Right ventricle myocardium inferior (tissue), 1 donor: Measurements from ENCODE around the gene DEPDC1. TPM values are rescaled to one million over a fixed set of nuclear protein-coding genes. Genes with fewer than 3 reads are reported as not detected.
"Not testable (repeated sequence)": the region's sequence is repeated elsewhere in the genome, so short reads cannot be mapped to it uniquely, and the experiment has no call there.

Experiments used
- ATAC-seq: fragments of 200-7000 bp; cut with Tn5 transposase; one replicate; pipeline ENCODE4 v1.9.1; 2020; ENCODE audit warnings: mild to moderate bottlenecking, moderate library complexity
- DNase-seq: peaks from one replicate; pipeline ENCODE4 v3.0.0; 2021; ENCODE audit errors: missing footprints
- intact Hi-C: fragments of 100-400 bp; cut with DNase I; formaldehyde crosslinking; loops from one replicate; pipeline ENCODE4 v1.11.0; 2022
- total RNA-seq: library from RNA; stranded (reverse); fragmentation: NEBNext Ultra II Directional; extraction: Animal tissue kit (Norgen Biotek cat#: 25700); gene quantifications from one replicate; pipeline ENCODE4 v1.2.1, GENCODE V29; 2021
- donor health status: DM: no; HTN: yes; CAD: no; lungs with severe emphysema.

Gene DEPDC1
- total RNA-seq, 1 donor from 2014 or later = 0.43 TPM

DNA sequence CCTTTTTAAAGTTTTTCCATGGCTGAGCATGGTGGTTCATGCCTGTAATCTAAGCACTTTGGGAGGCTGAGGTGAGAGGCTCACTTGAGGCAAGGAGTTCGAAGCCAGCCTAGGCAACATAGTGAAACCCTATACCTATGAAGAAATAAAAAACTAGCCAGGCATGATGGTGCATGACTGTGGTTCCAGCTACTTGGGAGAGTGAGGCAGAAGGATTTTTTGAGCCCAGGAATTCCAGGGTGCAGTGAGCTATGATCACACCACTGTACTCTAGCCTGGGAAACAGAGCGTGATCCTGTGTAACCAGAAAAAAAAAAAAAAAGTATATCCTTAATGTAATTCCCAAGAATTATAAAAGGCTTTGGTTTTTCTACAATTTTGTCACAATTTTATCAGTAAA is 17.4 kb downstream of the DEPDC1 start:
- DNase-seq (no peak), ATAC-seq (no peak)
- intact Hi-C loops = no loop called here

DNA sequence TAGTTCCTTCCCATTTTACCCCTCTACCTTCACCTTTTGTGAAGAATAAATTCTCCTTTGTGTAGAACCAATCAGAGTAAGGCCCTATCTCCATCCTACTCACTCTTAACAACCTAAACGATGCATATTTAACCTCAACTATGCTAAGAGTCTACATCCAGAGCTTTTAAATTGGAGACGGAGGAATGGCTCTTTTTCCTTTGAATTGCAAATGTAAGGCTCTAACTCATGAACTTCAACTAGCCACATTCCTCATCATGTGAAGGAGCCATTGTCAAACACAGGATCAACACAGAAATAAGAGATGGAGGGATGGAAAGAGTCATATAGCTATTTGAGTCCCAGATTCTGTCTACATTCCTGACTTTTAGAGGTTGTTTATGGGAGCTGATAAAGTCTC is 18.2 kb downstream of the DEPDC1 start:
- DNase-seq (no peak), ATAC-seq (no peak)
- intact Hi-C loops = no loop called here

DNA sequence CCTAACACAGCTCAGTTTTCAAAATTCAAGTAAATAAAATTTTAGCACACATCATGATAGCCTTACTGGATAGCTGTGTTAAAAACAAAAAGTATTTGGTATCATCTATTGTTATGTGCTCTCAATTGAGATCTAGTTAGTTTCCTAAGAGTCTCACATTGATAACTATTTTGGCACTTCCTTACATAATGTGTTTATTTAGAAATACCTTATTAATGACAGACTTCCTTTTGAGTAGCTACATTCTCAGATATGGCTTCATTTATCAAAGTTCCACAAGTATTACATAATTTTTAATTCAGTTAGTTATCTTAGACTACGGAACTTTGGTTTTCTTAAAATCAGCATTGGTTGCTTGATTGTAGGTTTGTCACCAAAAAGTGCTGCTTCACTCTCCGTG is 20.3 kb downstream of the DEPDC1 start:
- ATAC-seq, DNase-seq, intact Hi-C loops: not testable (repeated sequence)

DNA sequence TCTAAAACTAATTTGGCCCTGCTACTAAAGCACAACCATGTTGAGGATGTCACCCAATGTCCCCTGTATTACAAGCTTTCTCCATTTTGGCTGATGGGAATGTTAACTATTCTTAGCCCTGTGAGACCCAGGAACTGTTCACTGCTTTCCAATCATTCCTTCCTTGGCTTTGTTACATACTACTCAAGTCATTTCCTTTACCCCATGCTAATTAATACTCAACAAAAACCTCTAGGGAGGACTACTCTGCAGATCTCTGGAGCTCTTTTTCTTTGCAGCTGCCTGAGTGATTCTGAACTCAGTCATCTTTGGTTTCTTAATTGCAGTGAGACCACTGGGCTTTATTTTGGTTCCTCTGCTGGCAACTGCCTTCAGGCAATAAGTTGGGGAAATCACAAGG is 23.8 kb downstream of the DEPDC1 start:
- intact Hi-C loops = no loop called here
- no peak for ATAC-seq
- no peak for DNase-seq

DNA sequence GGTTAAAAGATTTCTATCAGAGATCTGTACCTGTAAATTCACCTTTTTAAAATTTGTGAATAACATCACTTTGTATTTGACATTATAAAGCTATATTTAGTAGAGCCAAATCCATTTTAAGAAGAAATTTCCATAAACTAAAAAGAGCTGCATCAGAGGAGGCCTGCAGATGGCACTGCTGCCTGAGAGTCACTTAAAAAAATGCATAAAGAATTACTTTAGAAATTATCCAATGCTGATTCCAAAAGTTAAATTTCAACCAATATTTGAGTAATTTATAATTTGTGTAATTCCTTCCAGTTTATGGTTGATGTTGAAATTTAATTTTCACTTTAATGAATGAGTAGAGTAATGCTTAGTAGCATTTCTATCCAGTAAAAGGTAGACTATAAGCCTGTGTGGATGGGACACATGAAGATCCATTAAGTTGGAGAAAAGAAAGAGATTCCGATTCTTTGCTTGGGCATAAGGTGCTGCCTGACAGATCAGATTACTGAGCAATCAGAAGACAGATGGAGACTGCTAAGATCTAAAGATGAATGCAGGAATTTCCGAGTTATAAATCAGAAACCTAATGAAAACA is 26.4 kb downstream of the DEPDC1 start:
- DNase-seq (no peak), ATAC-seq (no peak)
- intact Hi-C loops = no loop called here

DNA sequence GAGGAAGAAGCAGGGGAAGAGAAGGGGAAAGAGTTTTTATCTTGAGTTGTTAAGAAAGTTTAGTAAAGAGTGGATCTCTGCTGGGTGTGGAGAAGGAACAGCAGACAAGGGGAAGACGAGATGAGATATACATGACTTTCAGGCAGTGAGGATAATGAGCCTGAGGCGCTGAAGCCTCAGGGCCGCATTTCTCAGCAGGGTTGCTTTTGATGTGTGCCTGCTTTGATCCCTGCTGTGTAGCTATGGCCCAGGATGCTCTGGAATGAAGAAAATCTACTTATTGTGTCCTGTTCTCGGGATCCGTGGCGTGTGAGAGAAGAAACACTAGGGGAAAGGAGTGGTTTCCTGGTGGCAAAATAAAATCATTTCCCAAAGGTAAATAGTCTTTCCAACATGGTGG is 32.0 kb downstream of the DEPDC1 start:
- intact Hi-C loops = no loop called here
- no peak for ATAC-seq
- DNase-seq = no peak

DNA sequence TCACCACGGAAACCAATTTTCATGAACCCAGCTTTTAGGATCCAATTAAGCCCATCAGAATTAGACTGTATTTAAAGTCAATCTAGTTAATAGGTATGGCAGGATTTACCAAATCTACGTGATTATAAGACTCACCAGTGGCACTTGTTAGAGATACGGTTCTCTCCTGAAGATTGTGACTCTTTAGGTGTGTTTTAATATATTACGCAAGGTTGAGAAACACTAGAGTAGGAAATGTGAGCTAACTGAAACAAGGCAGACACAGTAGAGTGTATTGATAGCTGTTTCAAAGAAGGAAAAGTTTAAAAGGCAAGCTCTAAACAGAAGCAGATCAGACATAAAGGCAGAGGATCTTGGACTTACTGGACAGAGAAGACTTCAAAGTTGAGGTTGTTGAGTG is 35.9 kb downstream of the DEPDC1 start:
- DNase-seq = no peak
- no peak for ATAC-seq
- intact Hi-C loops = no loop called here

DNA sequence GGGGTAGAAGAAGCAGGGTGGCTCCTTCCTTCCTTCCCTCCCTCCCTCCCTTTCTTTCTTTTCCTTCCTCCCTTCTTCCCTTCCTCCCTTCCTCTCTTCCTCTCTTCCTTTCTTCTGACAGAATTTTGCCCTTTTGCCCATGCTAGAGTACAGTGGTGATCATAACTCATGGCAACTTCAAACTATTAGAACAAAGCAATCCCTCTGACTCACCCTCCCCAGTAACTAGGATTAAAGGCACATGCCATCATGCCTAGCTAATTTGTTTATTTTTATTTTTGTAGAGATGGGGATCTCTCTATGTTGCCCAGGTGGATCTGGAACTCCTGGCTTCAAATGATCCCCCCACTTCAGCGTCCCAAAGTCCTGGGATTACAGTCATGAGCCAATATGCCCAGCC is 37.1 kb downstream of the DEPDC1 start:
- intact Hi-C loops = no loop called here
- no peak for DNase-seq
- ATAC-seq = no peak

DNA sequence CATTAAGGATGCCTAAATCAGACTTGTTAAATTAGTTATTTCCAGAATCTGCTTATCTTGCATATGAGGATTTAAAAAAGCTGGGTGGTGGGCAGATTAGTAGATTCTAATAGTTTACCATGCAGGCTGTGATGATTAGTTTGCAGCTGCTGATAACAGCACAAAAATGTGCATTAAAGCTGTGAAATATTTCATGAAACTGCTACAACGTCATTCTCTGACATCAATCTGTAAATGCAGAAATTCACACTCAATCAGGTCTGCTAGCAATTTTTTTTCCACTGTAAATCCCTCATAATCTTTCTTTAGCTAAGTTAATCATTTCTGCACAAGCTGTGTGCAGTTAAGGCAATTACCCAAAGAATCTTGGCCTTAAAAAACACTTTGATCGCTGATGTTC is 37.8 kb downstream of the DEPDC1 start:
- DNase-seq (no peak), ATAC-seq (no peak)
- intact Hi-C loops = no loop called here

DNA sequence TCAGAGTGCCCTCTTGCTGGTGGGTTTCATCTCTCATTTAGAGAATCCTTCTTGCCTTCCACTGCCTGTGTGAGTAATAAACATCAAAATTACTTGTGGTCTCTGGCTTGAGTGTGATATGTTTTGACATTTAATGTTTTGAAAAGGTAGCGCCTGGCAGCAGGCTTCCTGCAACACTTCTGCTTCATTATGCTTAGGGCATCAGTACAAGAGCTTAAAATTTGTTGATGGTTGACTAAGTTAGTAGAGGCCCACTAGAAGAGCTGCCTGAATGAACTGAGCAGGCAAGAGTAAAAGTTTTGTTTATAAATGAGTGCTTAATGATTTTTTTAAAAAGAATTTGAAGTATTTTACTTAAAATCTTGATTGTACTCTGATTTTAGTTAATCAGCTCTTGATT is 40.7 kb downstream of the DEPDC1 start:
- DNase-seq (no peak), ATAC-seq (no peak)
- intact Hi-C loops = no loop called here

DNA sequence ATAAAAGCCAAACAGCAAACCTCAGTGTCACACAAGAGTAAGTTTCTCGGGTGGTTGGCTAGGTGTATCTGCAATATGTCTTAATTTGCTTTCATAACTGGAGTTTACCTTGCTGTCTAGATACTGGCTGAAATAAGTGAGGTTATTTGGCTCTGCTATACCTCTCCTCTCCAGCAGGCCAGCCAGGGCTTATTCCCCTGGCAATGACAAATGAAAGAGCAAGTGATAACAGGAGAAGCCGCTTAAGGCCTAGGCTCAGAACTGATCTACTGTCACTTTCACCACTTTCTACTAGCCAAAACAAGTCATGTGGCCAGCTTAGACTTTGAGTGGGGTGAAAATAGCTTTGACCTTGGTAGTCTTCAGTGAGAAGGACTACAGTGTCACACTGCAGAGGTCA is 42.3 kb downstream of the DEPDC1 start:
- ATAC-seq (peak; percentile 57), DNase-seq (no peak)
- intact Hi-C loops = no loop called here

DNA sequence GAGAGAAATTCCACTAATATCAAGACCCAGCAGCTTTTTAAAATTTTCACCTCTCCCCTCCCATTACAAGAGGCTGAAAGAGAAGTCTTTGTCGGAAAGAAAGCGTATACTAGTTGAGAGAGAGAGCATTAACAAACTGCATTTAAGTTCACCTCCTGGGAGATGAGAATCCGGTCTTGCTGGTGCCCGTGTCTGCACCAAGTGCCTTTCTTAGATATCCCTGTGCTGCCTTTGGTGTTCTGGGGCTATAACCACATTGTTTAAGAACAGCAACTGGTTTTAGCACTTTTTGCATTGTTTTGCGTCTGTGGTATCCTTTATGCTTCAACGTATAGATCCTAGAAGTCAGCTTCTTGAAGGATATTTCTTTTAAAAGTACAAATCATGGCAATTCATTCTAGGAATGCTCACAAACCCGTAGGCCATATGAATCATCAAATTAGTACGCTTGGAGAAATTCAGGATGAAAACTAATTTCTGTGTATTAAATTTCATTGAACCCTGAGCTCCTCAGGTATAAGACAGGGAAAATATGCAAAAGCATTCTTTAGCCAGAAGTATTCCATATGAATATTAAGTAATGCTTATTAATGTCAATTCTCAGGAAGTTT is 43.7 kb downstream of the DEPDC1 start:
- DNase-seq = no peak
- no peak for ATAC-seq
- intact Hi-C loops = no loop called here

DNA sequence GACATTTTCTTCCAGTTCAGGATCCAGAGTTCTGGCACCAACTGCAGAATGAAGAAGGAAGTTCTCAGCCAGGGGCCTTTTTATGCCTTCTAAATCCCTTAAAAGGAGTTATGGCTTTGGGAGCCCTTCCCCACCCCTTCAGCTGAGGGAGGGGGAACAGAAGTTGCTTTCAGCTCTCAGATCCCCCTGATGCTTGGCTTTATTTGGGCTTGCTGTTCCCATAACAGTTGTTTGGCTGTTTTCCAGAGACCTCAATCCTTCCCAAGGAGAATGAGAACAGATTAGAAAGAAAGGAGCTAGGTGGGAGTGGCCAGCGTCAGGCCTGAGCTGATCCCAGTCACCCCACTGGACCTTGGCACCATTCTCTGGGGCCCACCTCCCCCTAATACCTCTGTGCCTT is 47.0 kb downstream of the DEPDC1 start, which contains the start of gene RPE65:
TSS of gene RPE65 (minus strand) at position 54 of the 400 bp plus-strand sequence. CDS start at position 5, 49 bp downstream.
- no peak for ATAC-seq
- DNase-seq = no peak
- intact Hi-C loops = no loop called here

DNA sequence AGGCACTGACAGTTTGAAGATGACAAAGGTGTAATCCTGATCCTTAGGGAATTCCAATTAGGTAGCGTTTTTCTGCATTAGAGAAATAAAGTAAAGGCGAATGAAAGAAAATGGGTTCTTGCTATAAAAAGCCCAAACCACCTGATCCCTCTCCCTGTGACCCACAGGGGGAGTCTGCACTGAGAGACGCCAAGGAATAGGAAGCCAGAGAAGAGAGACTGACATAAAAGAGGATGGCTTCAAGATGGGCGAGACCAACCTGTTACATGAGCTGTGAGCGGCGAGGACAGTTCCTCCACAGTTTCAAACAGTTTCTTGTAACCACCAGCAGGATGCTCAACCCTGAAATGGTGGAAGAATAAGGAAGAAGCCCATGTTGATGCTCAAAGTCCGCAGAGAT is 48.5 kb downstream of the DEPDC1 start:
- no peak for ATAC-seq
- intact Hi-C loops = no loop called here

DNA sequence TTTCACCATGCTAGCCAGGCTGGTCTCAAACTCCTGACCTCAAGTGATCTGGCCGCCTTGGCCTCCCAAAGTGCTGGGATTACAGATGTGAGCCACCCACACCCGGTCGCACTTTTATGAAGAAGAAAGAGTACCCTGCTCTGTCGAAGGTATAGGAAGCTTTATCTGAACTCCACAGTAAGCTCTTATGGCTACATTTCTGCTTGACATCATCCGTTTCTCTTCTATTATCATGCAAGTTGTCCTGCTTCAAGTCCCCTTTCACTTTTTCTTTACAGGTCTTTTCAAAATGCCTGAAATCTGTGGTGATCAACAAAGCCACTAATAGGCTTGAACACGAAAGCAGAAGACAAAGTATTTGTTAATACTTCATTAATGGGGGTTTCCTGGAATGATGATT is 51.2 kb downstream of the DEPDC1 start:
- ATAC-seq (no peak), DNase-seq (no peak)
- intact Hi-C loops = no loop called here

More for the DNA sequence above, 48.5 kb downstream of the DEPDC1 start:
- DNase-seq = no peak

DNA sequence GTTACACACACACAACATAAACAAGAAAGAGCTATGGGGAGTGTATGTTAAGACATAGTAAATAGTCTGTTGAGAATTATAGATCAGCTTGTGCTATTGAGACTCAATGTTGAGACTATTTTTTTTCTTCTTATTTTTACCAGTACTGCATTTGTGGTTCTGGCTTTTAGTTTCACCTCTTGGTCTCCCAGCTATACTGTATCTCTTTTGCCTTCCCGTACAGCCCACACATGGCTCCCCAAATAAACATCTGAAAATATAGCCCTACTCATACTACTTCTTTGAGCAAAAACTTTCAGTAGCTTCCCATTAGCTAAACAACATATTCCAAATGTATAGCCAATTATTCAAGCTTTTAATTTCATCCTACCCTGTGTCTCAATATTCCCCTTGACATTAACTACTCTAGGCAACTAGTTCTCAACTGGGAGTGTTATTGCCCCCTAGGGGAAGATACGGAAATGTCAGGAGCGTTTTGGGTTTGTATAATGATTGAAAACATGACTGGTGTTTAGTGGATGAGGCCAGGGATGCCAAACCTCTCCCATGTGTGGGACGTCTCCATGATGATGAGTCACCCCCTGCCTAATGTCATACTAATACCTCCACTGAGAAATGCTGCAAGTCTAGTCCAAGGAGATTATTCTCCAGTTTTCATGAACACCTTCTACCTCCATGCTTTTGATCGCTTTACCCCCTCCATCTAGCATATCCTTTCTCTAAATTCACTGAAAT is 53.9 kb downstream of the DEPDC1 start:
- DNase-seq (no peak), ATAC-seq (no peak)
- intact Hi-C loops = loop anchor here (5.0 kb wide), 1 partner anchor 321 kb away; no protein-coding TSS in a partner anchor

DNA sequence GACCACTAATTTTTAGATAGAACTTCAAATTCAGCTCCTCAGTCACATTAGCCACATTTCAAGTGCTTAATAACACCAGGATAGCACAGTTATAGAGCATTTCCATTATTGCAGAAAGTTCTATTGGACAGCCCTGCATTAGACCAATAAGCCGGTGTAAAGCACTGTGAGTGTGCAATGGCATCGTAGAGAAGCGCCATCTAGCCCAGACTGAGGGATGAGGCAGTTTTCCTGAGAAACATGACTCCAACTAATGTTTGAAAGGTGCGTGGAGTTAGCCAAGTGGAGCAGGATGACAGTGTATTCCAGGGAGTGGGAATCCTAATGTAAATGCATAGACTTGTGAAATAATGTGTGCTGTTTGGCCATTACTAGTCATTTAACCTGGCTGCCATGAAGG is 54.9 kb downstream of the DEPDC1 start:
- intact Hi-C loops = loop anchor here (5.0 kb wide), 1 partner anchor 320 kb away; no protein-coding TSS in a partner anchor
- ATAC-seq = no peak
- DNase-seq = no peak

DNA sequence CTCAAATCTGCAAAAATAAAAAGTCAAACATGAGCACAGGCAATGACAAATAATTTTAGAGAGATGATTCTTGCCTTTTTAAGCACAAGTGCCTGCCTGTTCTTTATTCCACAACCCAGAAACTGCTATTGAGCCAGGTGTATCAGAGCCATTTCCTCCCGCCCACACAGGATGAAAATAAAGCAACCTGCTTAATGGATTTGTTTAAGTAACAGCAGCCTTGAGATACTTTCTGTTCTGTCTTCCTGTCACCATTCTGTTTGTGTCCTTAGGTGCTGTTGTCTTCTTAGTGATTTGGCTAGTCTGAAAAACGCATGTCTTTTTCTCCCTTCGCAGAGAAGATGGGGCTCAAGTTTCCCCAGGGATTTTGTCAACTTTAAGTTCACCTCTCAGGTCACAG is 58.6 kb downstream of the DEPDC1 start:
- ATAC-seq = no peak
- DNase-seq = no peak
- intact Hi-C loops = no loop called here

DNA sequence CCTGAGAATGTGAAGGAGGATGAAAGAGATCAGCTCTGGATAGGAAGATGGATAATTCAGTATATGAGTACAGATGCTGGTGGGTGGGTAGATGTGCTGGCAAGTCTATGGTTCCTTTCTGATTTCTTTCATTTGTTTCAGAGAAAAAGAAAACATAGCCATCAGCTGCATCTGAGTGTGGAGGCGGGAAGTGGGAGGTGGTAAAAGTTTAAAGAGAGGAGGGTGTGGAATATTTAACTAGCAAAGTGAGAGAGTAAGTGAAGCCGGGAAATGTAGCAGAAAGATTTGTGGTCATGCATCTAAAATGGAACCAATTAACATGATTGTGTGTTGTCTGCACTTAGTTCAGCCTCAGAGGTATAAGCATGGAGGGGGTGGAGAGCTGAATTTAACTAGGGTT is 63.5 kb downstream of the DEPDC1 start:
- no peak for ATAC-seq
- intact Hi-C loops = no loop called here
- no peak for DNase-seq

DNA sequence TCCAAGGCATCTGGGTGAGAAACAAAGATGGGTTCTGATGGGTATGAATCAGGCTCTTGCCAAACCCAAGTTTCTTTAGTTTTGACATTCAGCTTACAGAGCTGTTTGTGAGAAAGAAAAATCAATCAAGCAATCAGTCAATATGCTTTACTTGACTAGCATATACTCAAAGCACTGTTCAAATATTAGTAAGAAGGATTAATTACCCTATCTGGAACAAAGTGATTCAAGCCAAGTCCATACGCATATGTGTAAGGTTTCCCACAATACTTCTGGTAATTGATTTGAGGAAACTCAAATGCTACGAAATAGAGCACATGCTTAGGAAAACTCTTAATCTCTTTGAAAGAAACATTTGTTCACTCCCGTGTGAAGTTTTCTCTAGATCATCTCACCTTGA is 65.8 kb downstream of the DEPDC1 start:
- ATAC-seq (no peak), DNase-seq (no peak)
- intact Hi-C loops = no loop called here
